ENCODE results near the gene LCE1C. TPM values are rescaled to one million over a fixed set of nuclear protein-coding genes. Genes with fewer than 3 reads are reported as not detected.

LCE1C gene
- polyA plus RNA-seq, 1 donor from 2014 or later: not detected

GRCh38 chr1:152783095-152783494, 23.4 kb downstream of the LCE1C start:
- no peaks in the 10 kb centered on the region for H3K79me2 ChIP-seq (replicated peaks; ENCODE audit: insufficient read depth, low read length)
- no peaks in the 10 kb centered on the region for H4K20me1 ChIP-seq (ENCODE audit: insufficient read depth)
- H3K9me3 ChIP-seq (ENCODE audit: low read length): no peaks in the 10 kb centered on the region
- TF ChIP-seq POLR2AphosphoS5 (IDR thresholded peaks at IDR 0.05) (no peak), MXI1 (conservative IDR thresholded peaks at IDR 0.05; ENCODE audit: poor library complexity, severe bottlenecking) (no peak), EP300 (conservative IDR thresholded peaks at IDR 0.05; ENCODE audit: poor library complexity, severe bottlenecking) (no peak), RAD21 (conservative IDR thresholded peaks at IDR 0.05) (no peak), SMC3 (conservative IDR thresholded peaks at IDR 0.05; ENCODE audit: poor library complexity) (no peak), CTCF (IDR thresholded peaks at IDR 0.05; ENCODE audit: poor library complexity, severe bottlenecking) (no peak), EZH2 (IDR thresholded peaks at IDR 0.05; ENCODE audit: borderline replicate concordance, insufficient read depth, low read length, poor library complexity, severe bottlenecking) (no peak)
- no peaks in the 10 kb centered on the region for H3K9me2 ChIP-seq (ENCODE audit: insufficient read depth, low read length)
- H2AFZ ChIP-seq (ENCODE audit: low read depth, low read length): no peak overlapping the region
- no peaks in the 10 kb centered on the region for H3K27me3 ChIP-seq (ENCODE audit: insufficient read depth, low read depth, low read length)
- no peak overlapping the region for H3K4me3 ChIP-seq (ENCODE audit: low read length)
- no peak overlapping the region for H3K9ac ChIP-seq (ENCODE audit: low read length)
- H3K27ac ChIP-seq (ENCODE audit: low read length): no peak overlapping the region
- H3F3A ChIP-seq (ENCODE audit: insufficient read depth, low read length, poor library complexity, severe bottlenecking): no peaks in the 10 kb centered on the region
- H3K36me3 ChIP-seq (ENCODE audit: insufficient read depth, low read length): no peaks in the 10 kb centered on the region
- H3K4me2 ChIP-seq (ENCODE audit: low read length): no peak overlapping the region

GRCh38 chr1:152777510-152778137, 28.8 kb downstream of the LCE1C start:
- Histone ChIP-seq H3K36me3 (ENCODE audit: insufficient read depth, low read length) (no peaks in the 10 kb centered on the region), H3K27me3 (ENCODE audit: insufficient read depth, low read depth, low read length) (no peaks in the 10 kb centered on the region), H3K27ac (ENCODE audit: low read length) (no peak overlapping the region), H3K4me2 (ENCODE audit: low read length) (no peak overlapping the region), H4K20me1 (ENCODE audit: insufficient read depth) (no peaks in the 10 kb centered on the region), H3K4me3 (ENCODE audit: low read length) (no peak overlapping the region), H3K9me3 (ENCODE audit: low read length) (no peaks in the 10 kb centered on the region), H3F3A (ENCODE audit: insufficient read depth, low read length, poor library complexity, severe bottlenecking) (no peaks in the 10 kb centered on the region), H3K9me2 (ENCODE audit: insufficient read depth, low read length) (no peaks in the 10 kb centered on the region), H3K9ac (ENCODE audit: low read length) (no peak overlapping the region), H3K79me2 (replicated peaks; ENCODE audit: insufficient read depth, low read length) (no peaks in the 10 kb centered on the region), H2AFZ (ENCODE audit: low read depth, low read length) (no peak overlapping the region)
- TF ChIP-seq RAD21 (conservative IDR thresholded peaks at IDR 0.05) (no peak), SMC3 (conservative IDR thresholded peaks at IDR 0.05; ENCODE audit: poor library complexity) (no peak), CTCF (IDR thresholded peaks at IDR 0.05; ENCODE audit: poor library complexity, severe bottlenecking) (no peak), POLR2AphosphoS5 (IDR thresholded peaks at IDR 0.05) (no peak), MXI1 (conservative IDR thresholded peaks at IDR 0.05; ENCODE audit: poor library complexity, severe bottlenecking) (no peak), EP300 (conservative IDR thresholded peaks at IDR 0.05; ENCODE audit: poor library complexity, severe bottlenecking) (no peak), TAF1 (IDR thresholded peaks at IDR 0.05; ENCODE audit: low read depth) (no peak), REST (IDR thresholded peaks at IDR 0.05; ENCODE audit: borderline replicate concordance) (no peak)
